K562 (cell line): ENCODE data around the gene SOCS6. TPM values are rescaled to one million over a fixed set of nuclear protein-coding genes. Genes with fewer than 3 reads are reported as not detected.

ENCODE experiments used
- ATAC-seq: fragments of 200-7000 bp; cut with Tn5 transposase; 3 replicates; pipeline ENCODE4 v1.9.1; 2020; ENCODE audit warnings: moderate library complexity
- BruUV-seq: library from RNA; stranded (reverse); fragments of 400-500 nt; replicated peaks from 2 replicates; lab custom pipeline; 2021; lab: Mats Ljungman, UMichigan
- CTCF ChIA-PET: fragments of 300-600 bp; formaldehyde crosslinking; extraction: SDS; loops from one replicate; lab custom pipeline; 2021; ENCODE audit warnings: low intra/inter-chr PET ratio; lab: Yijun Ruan, JAX
- POLR2A ChIA-PET: fragments of 300-600, 350-650 bp; sonication (Branson Sonifier 250); formaldehyde crosslinking; extraction: SDS; loops from one replicate; lab custom pipeline; 2021; ENCODE audit warnings: antibody characterized with exemption, inconsistent platforms; lab: Yijun Ruan, JAX
- DNase-seq, 4 experiments: peaks; one replicate each; pipeline versions ENCODE4 v3.0.0 to v3.0.0-alpha.2; 2011 to 2018; ENCODE audit warnings: low spot score in 3 of 4, mixed read lengths in 3 of 4; ENCODE audit errors: extremely low read depth in 1 of 4
- FAIRE-seq: peaks from 2 replicates; lab custom pipeline; 2011; peaks lifted over from hg19 to GRCh38; lab: Jason Lieb, UNC
- H2AFZ ChIP-seq: 2 replicates; pipeline ENCODE4 v1.6.0; 2011; ENCODE audit warnings: low read depth, low read length, control low read depth, inconsistent platforms
- H3K27ac ChIP-seq: fragments of 200-600 bp; 3 replicates; pipeline ENCODE4 v1.8.0; 2011; ENCODE audit warnings: low read depth, mild to moderate bottlenecking, control low read depth, inconsistent platforms, low read length, moderate library complexity, mixed read lengths; ENCODE audit errors: extremely low read depth
- H3K27me3 ChIP-seq, 2 experiments: fragments of 300-600 bp in 1 of 2; 2 replicates in 1 of 2; 3 replicates in 1 of 2; pipeline versions ENCODE4 v1.6.0 to v1.8.0; 2011; ENCODE audit warnings: inconsistent platforms in 2 of 2, low read length in 2 of 2, mild to moderate bottlenecking in 1 of 2, mixed read lengths in 1 of 2, moderate library complexity in 1 of 2; ENCODE audit not compliant: control insufficient read depth in 2 of 2, insufficient read depth in 2 of 2
- H3K36me3 ChIP-seq: fragments of 300-600 bp; 3 replicates; pipeline ENCODE4 v1.8.0; 2011; ENCODE audit warnings: mild to moderate bottlenecking, low read length, inconsistent platforms; ENCODE audit not compliant: control insufficient read depth, insufficient read depth
- H3K4me1 ChIP-seq, 2 experiments: fragments of 200-600 bp in 1 of 2; replicated peaks in 1 of 2; 2 replicates in 1 of 2; 3 replicates in 1 of 2; pipeline versions ENCODE4 v1.5.1 to v1.8.0; 2011; ENCODE audit warnings: inconsistent platforms in 2 of 2, low read length in 2 of 2, mild to moderate bottlenecking in 1 of 2, mixed read lengths in 1 of 2, moderate library complexity in 1 of 2; ENCODE audit not compliant: control insufficient read depth in 2 of 2, insufficient read depth in 2 of 2
- H3K4me2 ChIP-seq: 2 replicates; pipeline ENCODE4 v1.6.1; 2011; ENCODE audit warnings: low read length, control low read depth, inconsistent platforms, mixed read lengths; ENCODE audit not compliant: insufficient read depth
- H3K4me3 ChIP-seq: fragments of 200-600 bp; sonication (generic), shearing (Covaris generic); 2 replicates; pipeline ENCODE4 v1.5.1; 2016; ENCODE audit warnings: control low read depth, inconsistent platforms
- H3K79me2 ChIP-seq: fragments of 200-600 bp; 3 replicates; pipeline ENCODE4 v1.8.0; 2011; ENCODE audit warnings: low read length, inconsistent platforms; ENCODE audit not compliant: control insufficient read depth, insufficient read depth
- H3K9ac ChIP-seq, 2 experiments: 2 replicates each; pipeline versions ENCODE4 v1.6.0 to v1.6.1; 2011; ENCODE audit warnings: low read depth in 2 of 2, low read length in 2 of 2, control low read depth in 1 of 2, inconsistent platforms in 1 of 2, mild to moderate bottlenecking in 1 of 2, mixed read lengths in 1 of 2; ENCODE audit not compliant: insufficient read depth in 1 of 2
- H3K9me1 ChIP-seq: one replicate; pipeline ENCODE4 v1.6.0; 2011; ENCODE audit warnings: inconsistent platforms, mild to moderate bottlenecking, low read length, moderate library complexity; ENCODE audit not compliant: control insufficient read depth, insufficient read depth
- H3K9me3 ChIP-seq: replicated peaks from 2 replicates; pipeline ENCODE4 v1.5.1; 2011; ENCODE audit warnings: low read depth, low read length, inconsistent platforms; ENCODE audit not compliant: control insufficient read depth, insufficient read depth
- H4K20me1 ChIP-seq: replicated peaks from 2 replicates; pipeline ENCODE4 v1.6.1; 2011; ENCODE audit warnings: low read length, inconsistent platforms, mixed read lengths; ENCODE audit not compliant: control insufficient read depth, insufficient read depth
- HEY1 ChIP-seq: fragments of 250-450 bp; sonication (Bioruptor Pico); IDR thresholded peaks from 2 replicates; pipeline ENCODE4 v1.5.0; 2020; ENCODE audit warnings: mild to moderate bottlenecking, moderate library complexity, borderline replicate concordance
- HNRNPUL1 ChIP-seq: fragments of 200-400 bp; formaldehyde crosslinking; IDR thresholded peaks from 2 replicates; pipeline ENCODE4 v1.6.1; 2017; ENCODE audit warnings: low read length
- MCM3 ChIP-seq: fragments of 450-650 bp; IDR thresholded peaks from 2 replicates; pipeline ENCODE4 v1.6.1; 2016
- POU5F1 ChIP-seq: fragments of 150-350 bp; IDR thresholded peaks from 2 replicates; pipeline ENCODE4 v1.6.1; 2014; ENCODE audit warnings: borderline replicate concordance, low read length, low read depth, mild to moderate bottlenecking; ENCODE audit not compliant: partially characterized antibody
- PPARD ChIP-seq: fragments of 250-450 bp; sonication (Bioruptor Pico); IDR thresholded peaks from 2 replicates; pipeline ENCODE4 v1.8.0; 2022; ENCODE audit warnings: inconsistent platforms, mild to moderate bottlenecking, moderate library complexity
- PTRF ChIP-seq: fragments of 450-650 bp; IDR thresholded peaks from 2 replicates; pipeline ENCODE4 v1.6.1; 2016; ENCODE audit warnings: mild to moderate bottlenecking, missing genetic modification characterization, missing compliant biosample characterization
- SIX5 ChIP-seq, 2 experiments: IDR thresholded peaks; 2 replicates each; pipeline ENCODE4 v1.6.1; 2011; ENCODE audit warnings: low read length in 2 of 2, borderline replicate concordance in 1 of 2, low read depth in 1 of 2, mild to moderate bottlenecking in 1 of 2, moderate library complexity in 1 of 2; ENCODE audit not compliant: insufficient read depth in 1 of 2
- TSC22D4 ChIP-seq: fragments of 450-650 bp; IDR thresholded peaks from 2 replicates; pipeline ENCODE4 v1.6.1; 2016; ENCODE audit warnings: missing genetic modification characterization, missing biosample characterization, control low read depth
- WGBS: fragments of 100-300 bp; shearing (Covaris generic); methylation state at CpG from one replicate; pipeline ENCODE4 v1.1.6; 2016; ENCODE audit warnings: low coverage, mixed read lengths; ENCODE audit not compliant: insufficient coverage; ENCODE audit errors: missing lambda C conversion rate; 5-methylcytosine and 5-hydroxymethylcytosine counted together
- in situ Hi-C: fragments of 300-500 bp; cut with MboI; formaldehyde crosslinking; loops from 4 replicates; pipeline ENCODE4 v1.15.0; 2018; ENCODE audit warnings: inconsistent platforms, mixed read lengths
- intact Hi-C: fragments of 100-400 bp; cut with micrococcal nuclease; formaldehyde crosslinking; loops from 2 replicates; pipeline ENCODE4 v1.14.2; 2022
- polyA plus RNA-seq, 8 experiments: library from polyadenylated mRNA; depleted of rRNA in 4 of 8; stranded (reverse) in 5 of 8; unstranded in 3 of 8; fragments of >200 nt; fragmentation: Nextera tagmentation in 2 of 8; fragmentation: Illumina TruSeq in 1 of 8; extraction: Ambion mirVana in 2 of 8; extraction: Trizol in 1 of 8; gene quantifications; 2 replicates each; pipeline versions ENCODE4 v1.2.1 to v1.2.3, GENCODE V29; 2011 to 2014; ENCODE audit warnings: inconsistent platforms in 1 of 8, missing spikeins in 1 of 8
- total RNA-seq, 7 experiments: library from RNA; depleted of rRNA in 6 of 7; stranded (reverse); fragments of >200 nt in 6 of 7; fragmentation: Illumina TruSeq in 2 of 7; extraction: Trizol in 2 of 7; gene quantifications; 2 replicates each; pipeline versions ENCODE4 v1.2.1 to v1.2.3, GENCODE V29; 2011 to 2021; ENCODE audit warnings: low replicate concordance in 1 of 7
- TF ChIP-seq, protein P1 (sequence below): fragments of 250-450 bp; sonication (Bioruptor Pico); IDR thresholded peaks from 2 replicates; pipeline ENCODE4 v1.4.0; 2020; ENCODE audit warnings: borderline replicate concordance

SOCS6 gene
- total and polyA plus RNA-seq, 9 of the 15 experiments (the other 6 are each of a cell fraction or from before 2014, with no cell fraction given), result 2.5 to 7.1 (median 5.6) TPM

DNA sequence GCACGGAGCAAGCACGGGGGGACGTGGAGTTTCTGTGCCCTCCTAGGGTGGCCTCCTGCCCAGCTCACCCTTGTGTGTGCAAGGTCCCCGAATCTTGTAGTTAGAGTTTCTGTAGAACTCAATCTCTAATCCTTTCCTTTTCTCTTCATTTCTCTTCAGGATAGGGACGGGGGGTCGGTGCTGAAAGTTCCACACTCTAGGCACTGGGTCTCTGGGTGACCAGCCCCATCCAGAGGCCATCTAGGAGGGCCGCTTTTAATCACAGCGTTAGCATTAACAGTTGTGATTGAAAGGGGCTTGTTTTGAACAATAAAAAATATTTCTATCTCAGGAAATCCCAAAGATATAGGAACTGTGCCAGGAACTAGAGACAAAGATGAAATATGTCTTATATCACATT is 10.5 kb downstream of the SOCS6 start:
- Histone ChIP-seq H3K4me2 (no peak overlapping the region), H3K9me1 (no peaks in the 10 kb centered on the region), H3K9me3 (no peaks in the 10 kb centered on the region), H3K9ac (no peak overlapping the region), H3K27ac (no peak overlapping the region), H4K20me1 (no peaks in the 10 kb centered on the region; the same call in 1 of the 2 replicates), H3K27me3 (no peaks in the 10 kb centered on the region)
- BruUV-seq, result no TSS peak
- CTCF ChIA-PET, result no interaction called here
- no peak for TF ChIP-seq MCM3
- no peak for TF ChIP-seq PTRF (tag)
- no peak for TF ChIP-seq PPARD (CRISPR knock-in tag)
- TF ChIP-seq HNRNPUL1, result no peak
- TF ChIP-seq TSC22D4 (tag), result no peak
- TF ChIP-seq SIX5 (IDR thresholded peaks at IDR 0.05; ENCODE audit: borderline replicate concordance in 1 of 2, insufficient read depth in 1 of 2, low read depth in 1 of 2, low read length in 2 of 2), result no peak
- TF ChIP-seq, protein P1, sequence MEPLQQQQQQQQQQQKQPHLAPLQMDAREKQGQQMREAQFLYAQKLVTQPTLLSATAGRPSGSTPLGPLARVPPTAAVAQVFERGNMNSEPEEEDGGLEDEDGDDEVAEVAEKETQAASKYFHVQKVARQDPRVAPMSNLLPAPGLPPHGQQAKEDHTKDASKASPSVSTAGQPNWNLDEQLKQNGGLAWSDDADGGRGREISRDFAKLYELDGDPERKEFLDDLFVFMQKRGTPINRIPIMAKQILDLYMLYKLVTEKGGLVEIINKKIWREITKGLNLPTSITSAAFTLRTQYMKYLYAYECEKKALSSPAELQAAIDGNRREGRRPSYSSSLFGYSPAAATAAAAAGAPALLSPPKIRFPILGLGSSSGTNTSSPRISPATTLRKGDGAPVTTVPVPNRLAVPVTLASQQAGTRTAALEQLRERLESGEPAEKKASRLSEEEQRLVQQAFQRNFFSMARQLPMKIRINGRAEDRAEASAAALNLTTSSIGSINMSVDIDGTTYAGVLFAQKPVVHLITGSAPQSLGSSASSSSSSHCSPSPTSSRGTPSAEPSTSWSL (CRISPR knock-in tag), result no peak
- no peak for TF ChIP-seq POU5F1
- TF ChIP-seq HEY1 (CRISPR knock-in tag), result no peak
- TF ChIP-seq, all 486 proteins: peak for 0
- POLR2A ChIA-PET, result no interaction called here
- DNase-seq (no peak), ATAC-seq (no peak), FAIRE-seq (no peak)
- intact Hi-C loops (loop anchor here (5.0 to 10.0 kb wide), 2 partner anchors 65 to 92 kb away; partner anchors contain the start of gene RTTN), in situ Hi-C loops (no loop called here)
- no peak overlapping the region for H2AFZ ChIP-seq
- peaks cover 0 to 11% of the 10 kb centered on the region in 2 experiments; a peak in 3 of 5 replicates for H3K4me1 ChIP-seq
- H3K36me3 ChIP-seq, result no peaks in the 10 kb centered on the region
- no peak overlapping the region for H3K4me3 ChIP-seq
- WGBS, result 66% methylated on average over 5 of the region's 8 CpGs
- H3K79me2 ChIP-seq, result peaks cover 92% of the 10 kb centered on the region
